HepG2 (cell line): ENCODE results near the gene CPLX1. TPM values are rescaled to one million over a fixed set of nuclear protein-coding genes. Genes with fewer than 3 reads are reported as not detected.

ENCODE experiments used
- ATAC-seq: fragments of 200-7000 bp; cut with Tn5 transposase; 3 replicates; pipeline ENCODE4 v1.9.1; 2020; ENCODE audit warnings: mild to moderate bottlenecking, moderate library complexity
- BruUV-seq: library from RNA; stranded (reverse); fragments of 400-500 nt; replicated peaks from 2 replicates; lab custom pipeline; 2021; lab: Mats Ljungman, UMichigan
- CTCF ChIA-PET: fragments of 300-600 bp; formaldehyde crosslinking; extraction: SDS; loops from one replicate; lab custom pipeline; 2021; ENCODE audit warnings: low total read pairs, inconsistent platforms, low intra/inter-chr PET ratio; lab: Yijun Ruan, JAX
- POLR2A ChIA-PET: fragments of 350-600 bp; sonication (Branson Sonifier 250); formaldehyde crosslinking; loops from one replicate; lab custom pipeline; 2020; ENCODE audit warnings: antibody characterized with exemption, inconsistent platforms; lab: Yijun Ruan, JAX
- DNase-seq: peaks from one replicate; pipeline ENCODE4 v3.0.0-alpha.2; 2015; ENCODE audit warnings: low spot score
- FAIRE-seq: peaks from 3 replicates; lab custom pipeline; 2011; peaks lifted over from hg19 to GRCh38; lab: Jason Lieb, UNC
- H2AFZ ChIP-seq: one replicate; pipeline ENCODE4 v1.6.1; 2011; ENCODE audit warnings: low read length, inconsistent platforms
- H3K27ac ChIP-seq: fragments of 300-600 bp; 3 replicates; pipeline ENCODE4 v1.8.0; 2011; ENCODE audit warnings: mixed run types, mild to moderate bottlenecking, mixed read lengths, low read length, inconsistent platforms; ENCODE audit not compliant: insufficient read depth; ENCODE audit errors: extremely low read length
- H3K27me3 ChIP-seq, 2 experiments: fragments of 200-600 bp in 1 of 2; 2 replicates in 1 of 2; 3 replicates in 1 of 2; pipeline versions ENCODE4 v1.6.0 to v1.8.0; 2011; ENCODE audit warnings: low read length in 2 of 2, mild to moderate bottlenecking in 2 of 2, moderate library complexity in 2 of 2, inconsistent platforms in 1 of 2; ENCODE audit not compliant: insufficient read depth in 2 of 2, control insufficient read depth in 1 of 2
- H3K36me3 ChIP-seq, 2 experiments: fragments of 200-600 bp in 1 of 2; replicated peaks in 1 of 2; 2 replicates in 1 of 2; 3 replicates in 1 of 2; pipeline versions ENCODE4 v1.5.1 to v1.8.0; 2011; ENCODE audit warnings: low read length in 2 of 2, inconsistent platforms in 1 of 2; ENCODE audit not compliant: insufficient read depth in 2 of 2, control insufficient read depth in 1 of 2
- H3K4me1 ChIP-seq: 2 replicates; pipeline ENCODE4 v1.5.1; 2012; ENCODE audit warnings: low read length, inconsistent platforms; ENCODE audit not compliant: insufficient read depth
- H3K4me2 ChIP-seq: 2 replicates; pipeline ENCODE4 v1.6.0; 2011; ENCODE audit warnings: low read depth, low read length, inconsistent platforms
- H3K4me3 ChIP-seq, 3 experiments: fragments of 200-600 bp in 1 of 3; sonication (generic), shearing (Covaris generic) in 1 of 3; replicated peaks in 1 of 3; 2 replicates each; pipeline ENCODE4 v1.5.1; 2011 to 2016; ENCODE audit warnings: low read length in 3 of 3, inconsistent platforms in 2 of 3, low read depth in 2 of 3, mild to moderate bottlenecking in 2 of 3, control low read depth in 1 of 3, mixed read lengths in 1 of 3; ENCODE audit not compliant: insufficient read depth in 1 of 3
- H3K79me2 ChIP-seq: one replicate; pipeline ENCODE4 v1.6.1; 2011; ENCODE audit warnings: low read length, inconsistent platforms; ENCODE audit not compliant: insufficient read depth
- H3K9ac ChIP-seq: 2 replicates; pipeline ENCODE4 v1.6.0; 2011; ENCODE audit warnings: mild to moderate bottlenecking, low read depth, low read length, inconsistent platforms; ENCODE audit not compliant: insufficient read depth
- H3K9me3 ChIP-seq: 2 replicates; pipeline ENCODE4 v1.5.1; 2012; ENCODE audit warnings: mild to moderate bottlenecking, low read length
- H4K20me1 ChIP-seq: 2 replicates; pipeline ENCODE4 v1.6.0; 2011; ENCODE audit warnings: inconsistent platforms, mild to moderate bottlenecking, low read length, moderate library complexity; ENCODE audit not compliant: insufficient read depth
- ADNP ChIP-seq: sonication (generic); formaldehyde crosslinking; IDR thresholded peaks from 2 replicates; pipeline ENCODE4 v1.4.0; 2020; ENCODE audit warnings: missing genetic modification reagents
- CBX1 ChIP-seq: IDR thresholded peaks from one replicate; pipeline ENCODE4 v1.6.1; 2016; ENCODE audit warnings: antibody characterized with exemption, low read depth
- CEBPG ChIP-seq: IDR thresholded peaks from 2 replicates; pipeline ENCODE4 v1.6.1; 2016
- DPF2 ChIP-seq: sonication (generic); formaldehyde crosslinking; IDR thresholded peaks from 2 replicates; pipeline ENCODE4 v1.4.0; 2020; ENCODE audit warnings: mild to moderate bottlenecking, low read depth, missing genetic modification reagents, borderline replicate concordance
- KDM4B ChIP-seq: sonication (generic); formaldehyde crosslinking; IDR thresholded peaks from 2 replicates; pipeline ENCODE4 v1.4.0; 2020; ENCODE audit warnings: missing genetic modification reagents
- MEIS2 ChIP-seq: sonication (generic); formaldehyde crosslinking; IDR thresholded peaks from 2 replicates; pipeline ENCODE4 v1.9.0; 2021; ENCODE audit warnings: mild to moderate bottlenecking, missing genetic modification reagents
- TAF1 ChIP-seq: sonication (generic); formaldehyde crosslinking; IDR thresholded peaks from 2 replicates; pipeline ENCODE4 v1.4.0; 2020; ENCODE audit warnings: missing genetic modification reagents
- TBX2 ChIP-seq: sonication (generic); formaldehyde crosslinking; IDR thresholded peaks from 2 replicates; pipeline ENCODE4 v1.5.0; 2020; ENCODE audit warnings: missing genetic modification reagents, mild to moderate bottlenecking, borderline replicate concordance
- ZNF205 ChIP-seq: IDR thresholded peaks from 2 replicates; pipeline ENCODE4 v1.6.1; 2018; ENCODE audit warnings: missing biosample characterization, missing genetic modification reagents
- ZNF614 ChIP-seq: IDR thresholded peaks from 2 replicates; pipeline ENCODE4 v1.6.1; 2018; ENCODE audit warnings: missing biosample characterization, missing genetic modification reagents, inconsistent platforms, borderline replicate concordance
- WGBS: methylation state at CpG from one replicate; pipeline ENCODE4 v1.1.6; 2017; ENCODE audit warnings: low lambda C conversion rate; 5-methylcytosine and 5-hydroxymethylcytosine counted together
- in situ Hi-C: cut with HindIII; loops from 2 replicates; pipeline ENCODE4 v1.10.0; 2017; ENCODE audit warnings: low pct_unique_long_range_greater_than_20kb; ENCODE audit not compliant: extremely low pct_ligation_motif_present
- intact Hi-C: fragments of 100-400 bp; cut with micrococcal nuclease; formaldehyde crosslinking; loops from one replicate; pipeline ENCODE4 v1.10.0; 2022; ENCODE audit not compliant: unreplicated experiment
- polyA plus RNA-seq, 8 experiments: library from polyadenylated mRNA; depleted of rRNA in 3 of 8; stranded (reverse) in 7 of 8; unstranded in 1 of 8; fragments of >200 nt; fragmentation: Illumina TruSeq in 4 of 8; extraction: Trizol in 4 of 8; gene quantifications; 2 replicates each; pipeline versions ENCODE4 v1.2.1 to v1.2.3, GENCODE V29; 2011 to 2016; ENCODE audit warnings: low read depth in 4 of 8, missing spikeins in 1 of 8, mixed read lengths in 1 of 8; ENCODE audit not compliant: insufficient read depth in 1 of 8
- total RNA-seq, 5 experiments: library from RNA; depleted of rRNA; stranded (reverse); fragments of >200 nt; fragmentation: Illumina TruSeq; extraction: Trizol; gene quantifications; 2 replicates each; pipeline ENCODE4 v1.2.3, GENCODE V29; 2016; ENCODE audit warnings: low read depth in 1 of 5
- TF ChIP-seq, protein P1 (sequence below): sonication (generic); formaldehyde crosslinking; conservative IDR thresholded peaks from 2 replicates; pipeline ENCODE4 v1.4.0; 2020; ENCODE audit warnings: missing genetic modification reagents
- TF ChIP-seq, protein P2 (sequence below): sonication (generic); formaldehyde crosslinking; IDR thresholded peaks from 2 replicates; pipeline ENCODE4 v1.8.0; 2022; ENCODE audit warnings: missing genetic modification reagents, low read depth, mild to moderate bottlenecking, borderline replicate concordance
- TF ChIP-seq, protein P3 (sequence below): sonication (generic); formaldehyde crosslinking; IDR thresholded peaks from 2 replicates; pipeline ENCODE4 v1.4.0; 2020; ENCODE audit warnings: missing genetic modification reagents

CPLX1 gene
- total and polyA plus RNA-seq, 2 of the 13 experiments (the other 11 are each of a cell fraction or from before 2014, with no cell fraction given) = 0.18 TPM

DNA sequence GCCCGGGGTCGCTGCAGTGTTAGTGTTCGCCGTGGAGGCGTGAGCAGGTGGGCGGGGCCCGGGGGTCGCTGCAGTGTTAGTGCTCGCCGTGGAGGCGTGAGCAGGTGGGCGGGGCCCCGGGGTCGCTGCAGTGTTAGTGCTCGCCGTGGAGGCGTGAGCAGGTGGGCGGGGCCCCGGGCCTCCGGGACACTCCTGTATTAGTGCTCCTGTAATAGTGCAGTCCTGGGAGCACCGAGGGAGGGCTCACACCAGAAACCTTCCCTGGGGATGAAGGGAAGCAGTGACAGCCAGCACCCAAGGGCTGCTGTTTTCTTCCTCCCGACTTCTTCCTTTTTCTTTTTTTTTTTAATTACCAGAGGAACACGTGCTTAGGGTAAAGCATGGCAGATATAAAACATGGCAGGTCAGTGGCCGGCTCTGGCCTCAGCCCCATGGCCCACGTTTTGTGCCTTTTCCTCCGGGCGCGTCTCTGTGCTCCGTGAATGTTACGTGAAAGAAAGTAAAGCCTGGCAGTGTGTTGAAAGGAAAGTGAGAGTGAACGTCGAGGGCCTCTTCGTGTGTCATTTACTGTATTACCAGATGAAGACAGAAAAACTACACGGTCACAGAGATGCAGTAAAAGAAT is 78.3 kb downstream of the CPLX1 start:
- no peak for DNase-seq

More for the DNA sequence above, 78.3 kb downstream of the CPLX1 start:
- peaks cover 12% of the 10 kb centered on the region; the same call in 1 of the 2 replicates for H4K20me1 ChIP-seq
- FAIRE-seq = no peak
- peaks cover 10 to 41% of the 10 kb centered on the region in 2 experiments; a peak in 4 of 5 replicates for H3K36me3 ChIP-seq
- no peak overlapping the region for H3K4me3 ChIP-seq
- no peaks in the 10 kb centered on the region for H3K4me1 ChIP-seq
- H3K9me3 ChIP-seq = no peaks in the 10 kb centered on the region
- TF ChIP-seq MEIS2 (CRISPR knock-in tag) = no peak
- TF ChIP-seq, protein P1, sequence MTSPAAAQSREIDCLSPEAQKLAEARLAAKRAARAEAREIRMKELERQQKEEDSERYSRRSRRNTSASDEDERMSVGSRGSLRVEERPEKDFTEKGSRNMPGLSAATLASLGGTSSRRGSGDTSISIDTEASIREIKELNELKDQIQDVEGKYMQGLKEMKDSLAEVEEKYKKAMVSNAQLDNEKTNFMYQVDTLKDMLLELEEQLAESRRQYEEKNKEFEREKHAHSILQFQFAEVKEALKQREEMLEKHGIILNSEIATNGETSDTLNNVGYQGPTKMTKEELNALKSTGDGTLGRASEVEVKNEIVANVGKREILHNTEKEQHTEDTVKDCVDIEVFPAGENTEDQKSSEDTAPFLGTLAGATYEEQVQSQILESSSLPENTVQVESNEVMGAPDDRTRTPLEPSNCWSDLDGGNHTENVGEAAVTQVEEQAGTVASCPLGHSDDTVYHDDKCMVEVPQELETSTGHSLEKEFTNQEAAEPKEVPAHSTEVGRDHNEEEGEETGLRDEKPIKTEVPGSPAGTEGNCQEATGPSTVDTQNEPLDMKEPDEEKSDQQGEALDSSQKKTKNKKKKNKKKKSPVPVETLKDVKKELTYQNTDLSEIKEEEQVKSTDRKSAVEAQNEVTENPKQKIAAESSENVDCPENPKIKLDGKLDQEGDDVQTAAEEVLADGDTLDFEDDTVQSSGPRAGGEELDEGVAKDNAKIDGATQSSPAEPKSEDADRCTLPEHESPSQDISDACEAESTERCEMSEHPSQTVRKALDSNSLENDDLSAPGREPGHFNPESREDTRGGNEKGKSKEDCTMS (CRISPR knock-in tag) = no peak
- no peak for TF ChIP-seq ZNF614
- no peak for TF ChIP-seq TAF1 (CRISPR knock-in tag)
- TF ChIP-seq, protein P2, sequence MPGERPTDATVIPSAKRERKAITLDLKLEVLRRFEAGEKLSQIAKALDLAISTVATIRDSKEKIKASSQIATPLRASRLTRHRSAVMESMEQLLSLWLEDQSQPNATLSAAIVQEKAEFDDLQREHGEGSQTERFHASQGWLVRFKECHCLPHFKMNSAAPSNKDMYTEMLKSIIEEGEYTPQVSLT (CRISPR knock-in tag) = no peak
- TF ChIP-seq KDM4B (CRISPR knock-in tag) = no peak
- no peak for TF ChIP-seq CBX1
- TF ChIP-seq ADNP (CRISPR knock-in tag) = no peak
- no peak for TF ChIP-seq CEBPG (CRISPR knock-in tag)
- no peak for TF ChIP-seq ZNF205 (CRISPR knock-in tag)
- no peak for TF ChIP-seq DPF2
- no peak for TF ChIP-seq TBX2
- TF ChIP-seq, protein P3, sequence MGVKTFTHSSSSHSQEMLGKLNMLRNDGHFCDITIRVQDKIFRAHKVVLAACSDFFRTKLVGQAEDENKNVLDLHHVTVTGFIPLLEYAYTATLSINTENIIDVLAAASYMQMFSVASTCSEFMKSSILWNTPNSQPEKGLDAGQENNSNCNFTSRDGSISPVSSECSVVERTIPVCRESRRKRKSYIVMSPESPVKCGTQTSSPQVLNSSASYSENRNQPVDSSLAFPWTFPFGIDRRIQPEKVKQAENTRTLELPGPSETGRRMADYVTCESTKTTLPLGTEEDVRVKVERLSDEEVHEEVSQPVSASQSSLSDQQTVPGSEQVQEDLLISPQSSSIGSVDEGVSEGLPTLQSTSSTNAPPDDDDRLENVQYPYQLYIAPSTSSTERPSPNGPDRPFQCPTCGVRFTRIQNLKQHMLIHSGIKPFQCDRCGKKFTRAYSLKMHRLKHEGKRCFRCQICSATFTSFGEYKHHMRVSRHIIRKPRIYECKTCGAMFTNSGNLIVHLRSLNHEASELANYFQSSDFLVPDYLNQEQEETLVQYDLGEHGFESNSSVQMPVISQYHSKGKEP (CRISPR knock-in tag) = no peak
- TF ChIP-seq, all 625 proteins: peak for 0
- no peaks in the 10 kb centered on the region for H3K79me2 ChIP-seq
- POLR2A ChIA-PET = no interaction called here
- WGBS = 94% methylated on average over 21 of the region's 34 CpGs
- no peak overlapping the region for H3K9ac ChIP-seq
- H2AFZ ChIP-seq = no peak overlapping the region
- in situ Hi-C loops (no loop called here), intact Hi-C loops (no loop called here)
- no peak overlapping the region for H3K4me2 ChIP-seq
- H3K27me3 ChIP-seq = no peaks in the 10 kb centered on the region
- CTCF ChIA-PET = no interaction called here
- no TSS peak for BruUV-seq
- ATAC-seq = no peak
- no peak overlapping the region for H3K27ac ChIP-seq
